ENCODE measurements around the gene PCDH12.

The PCDH12 gene

DNA sequence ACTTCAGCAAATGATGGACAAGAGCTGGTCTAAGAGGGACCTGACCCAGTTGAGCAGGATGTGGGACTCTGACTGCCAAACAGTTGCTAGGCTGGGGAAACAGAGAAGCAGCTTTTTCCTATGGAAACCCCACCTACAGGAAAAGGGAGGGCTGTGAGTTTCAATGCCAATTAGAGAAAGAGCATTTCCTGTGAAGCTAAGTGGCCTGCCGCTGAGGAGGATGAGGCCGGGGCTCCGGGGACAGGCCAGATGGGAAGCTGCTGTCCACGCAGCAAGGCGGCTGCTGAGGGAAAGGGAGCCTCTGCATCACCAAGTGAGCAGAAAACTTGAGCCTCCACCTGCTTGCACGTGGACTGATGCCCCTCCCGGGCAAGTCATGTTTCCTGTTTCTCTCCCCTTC lies at the start of gene PCDH12:
PCDH12 (minus strand) TSS at position 90 of the 400 bp plus-strand sequence. CDS start 351 bp downstream, outside the sequence.
- DNase-seq (ENCODE audit: low spot score) (no peak), FAIRE-seq (no peak)

DNA sequence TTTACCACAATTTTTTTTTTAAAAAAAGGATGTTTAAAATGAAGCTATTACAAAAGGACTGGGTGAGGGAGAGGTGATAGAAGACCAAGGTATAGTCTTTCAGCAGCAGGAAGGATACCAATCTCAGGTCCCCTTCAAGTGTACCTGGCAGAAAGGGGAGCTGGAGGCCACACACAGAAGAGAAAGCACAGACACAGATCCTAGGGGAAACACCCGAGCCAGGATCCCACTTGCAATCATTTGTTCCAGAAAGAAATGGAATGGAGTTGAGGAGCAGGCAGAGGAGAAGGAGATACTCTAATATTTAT lies 49.2 kb upstream of the PCDH12 start:
- no peak for FAIRE-seq

DNA sequence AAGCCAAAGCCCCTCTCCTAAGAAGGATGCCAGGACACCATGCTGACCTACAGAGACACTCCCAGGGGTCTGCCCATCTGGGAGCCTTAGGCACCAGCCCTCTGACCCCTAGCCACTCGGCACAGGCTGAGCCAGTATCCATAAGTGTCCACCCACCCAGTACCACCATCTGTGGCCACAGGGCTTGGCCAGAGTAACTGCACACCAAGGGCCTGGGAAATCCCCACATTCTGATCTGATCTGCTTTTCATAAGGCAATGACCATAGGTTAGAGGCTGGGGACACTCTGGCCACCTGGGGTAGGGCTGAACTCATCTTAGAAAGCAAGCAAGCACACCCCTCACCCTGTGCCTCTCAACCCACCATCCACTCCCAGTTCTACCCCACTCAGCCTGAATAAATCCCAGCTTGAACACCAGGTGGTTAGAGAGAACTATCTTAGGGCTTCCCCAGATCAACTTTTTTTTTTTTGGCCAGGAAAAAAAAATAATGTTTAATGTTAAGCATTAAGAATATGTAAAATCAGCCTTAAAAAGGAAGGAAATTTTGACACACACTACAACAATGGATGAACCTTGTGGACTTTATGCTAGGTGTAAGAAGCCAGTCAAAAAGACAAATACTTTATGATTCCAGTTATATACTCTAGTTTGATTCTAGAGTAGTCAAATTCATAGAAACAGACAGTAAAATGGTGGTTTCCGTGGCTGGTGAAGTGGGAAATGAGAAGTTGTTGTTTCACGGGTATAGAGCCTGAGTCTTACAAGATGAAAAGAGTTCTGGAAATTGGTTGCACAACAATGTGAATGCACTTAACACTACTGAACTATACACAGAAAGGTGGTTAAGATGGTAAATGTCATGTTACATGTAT lies 48.6 kb upstream of the PCDH12 start:
- DNase-seq (ENCODE audit: low spot score) (no peak), FAIRE-seq (no peak)

More for the DNA sequence above, 49.2 kb upstream of the PCDH12 start:
- DNase-seq (ENCODE audit: low spot score), result no peak

DNA sequence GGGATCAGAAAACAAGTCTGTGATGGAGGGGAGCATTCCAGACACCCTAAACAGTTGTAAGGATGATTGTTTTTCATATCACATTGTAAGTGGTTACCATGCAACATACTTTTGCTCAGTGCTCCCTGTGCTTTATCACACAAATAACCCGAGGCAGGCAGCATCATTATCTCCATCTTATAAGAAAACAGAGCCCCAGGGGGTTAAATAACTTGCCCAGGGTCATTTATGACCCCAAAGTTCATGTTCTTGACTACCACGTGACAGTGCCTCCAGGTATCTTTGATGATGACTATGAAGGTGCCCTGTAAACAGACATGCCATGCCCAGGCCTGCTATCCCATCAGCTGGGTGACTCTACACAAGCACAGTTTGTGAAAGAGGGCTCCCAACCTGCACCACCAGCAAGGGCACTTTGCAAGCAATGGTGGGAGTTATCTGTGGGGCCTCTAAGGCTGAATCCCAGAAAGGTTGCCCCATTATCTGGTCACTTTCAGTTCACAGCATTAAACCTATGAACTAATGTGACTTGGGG lies 45.3 kb upstream of the PCDH12 start:
- no peak for DNase-seq (ENCODE audit: low spot score)
- FAIRE-seq, result no peak

DNA sequence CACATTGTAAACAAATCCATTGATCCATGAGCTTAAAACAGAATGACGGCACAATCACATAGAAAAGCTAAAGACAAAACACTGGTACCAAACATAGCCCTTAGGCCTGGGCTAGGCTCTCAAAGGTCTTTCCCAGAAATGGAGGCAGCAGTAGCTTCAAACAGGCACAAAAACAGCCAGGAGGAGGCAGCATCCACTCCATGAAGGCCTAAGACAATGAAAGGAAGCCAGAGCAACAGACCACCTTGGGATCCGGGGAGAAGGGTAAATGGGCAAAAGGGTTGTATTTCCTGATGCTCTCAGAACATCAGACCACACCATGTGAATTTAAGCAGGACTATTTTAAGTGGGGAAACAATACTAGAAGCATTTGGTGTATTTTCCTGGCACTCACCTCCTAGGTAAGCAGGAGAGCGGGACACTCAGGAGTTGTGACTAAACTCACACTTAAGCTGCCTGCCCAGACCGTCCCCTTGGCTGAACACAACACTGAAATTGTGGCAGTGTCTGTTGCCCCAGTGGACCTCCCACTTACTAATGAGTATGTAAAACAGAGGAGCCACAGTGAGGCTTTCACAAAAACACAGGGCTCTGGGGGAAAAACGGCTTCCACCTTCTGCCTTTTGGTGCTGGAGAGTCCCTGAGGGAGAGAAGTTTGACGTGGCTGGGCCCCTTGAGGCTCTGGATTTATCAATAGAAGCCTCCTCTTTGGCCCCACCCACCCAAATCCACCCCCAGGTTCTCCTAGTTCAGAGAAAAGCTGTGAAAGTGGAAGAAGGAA lies 42.9 kb upstream of the PCDH12 start:
- no peak for FAIRE-seq
- no peak for DNase-seq (ENCODE audit: low spot score)

DNA sequence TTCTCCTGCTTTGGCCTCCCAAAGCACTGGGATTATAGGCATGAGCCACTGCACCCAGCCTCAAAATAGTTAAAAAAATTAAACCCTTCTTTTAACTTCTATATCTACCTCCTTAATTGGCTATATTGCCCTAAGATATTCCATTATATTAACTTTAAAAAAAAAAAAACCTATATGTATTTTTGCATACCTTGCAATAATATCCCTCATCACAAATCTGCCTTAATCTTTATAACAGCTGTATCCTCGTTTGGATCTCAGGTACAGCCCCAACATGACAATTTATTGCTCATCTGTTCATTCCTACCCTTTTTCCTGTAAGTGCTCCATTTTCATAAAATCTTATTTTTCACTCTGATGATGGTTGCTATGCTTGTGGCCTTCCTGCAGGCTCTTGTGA lies 42.2 kb upstream of the PCDH12 start:
- DNase-seq (ENCODE audit: low spot score) (no peak), FAIRE-seq (no peak)

DNA sequence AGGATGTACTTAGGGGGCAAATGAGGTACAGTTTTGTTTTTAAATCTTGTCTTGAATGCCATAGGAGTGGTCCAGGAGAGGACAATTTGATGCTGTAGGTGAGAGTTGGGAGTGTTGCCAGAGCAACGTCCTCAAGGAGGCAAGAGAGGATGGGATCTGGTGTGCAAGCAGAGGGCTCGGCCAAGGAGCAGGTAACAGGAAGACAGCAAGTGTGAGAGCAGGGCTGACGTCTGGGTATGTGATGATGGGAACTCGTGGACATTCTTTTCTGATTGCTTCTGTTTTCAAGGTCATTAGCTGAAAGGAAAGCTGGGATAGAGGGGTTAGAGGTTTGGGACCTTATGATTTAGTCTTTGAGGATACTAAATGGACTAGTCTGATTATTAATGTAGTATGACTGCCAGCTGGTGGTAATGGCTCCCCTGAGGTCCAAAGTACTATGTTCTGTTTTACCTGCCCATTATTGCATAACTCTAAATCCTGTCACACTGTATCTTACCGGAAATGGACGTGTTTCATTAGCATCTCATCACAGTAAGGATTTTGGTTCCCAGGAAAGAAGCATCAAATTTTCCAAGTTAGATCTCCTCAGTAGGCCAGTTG lies 39.5 kb upstream of the PCDH12 start:
- FAIRE-seq, result no peak
- no peak for DNase-seq (ENCODE audit: low spot score)

- DNase-seq (ENCODE audit: low spot score) (no peak), FAIRE-seq (no peak)
These were observed 37.7 kb upstream of the PCDH12 start for GRCh38 chr5:141995656-141996055.

- DNase-seq (ENCODE audit: low spot score), result no peak
- no peak for FAIRE-seq
These were observed 36.6 kb upstream of the PCDH12 start for GRCh38 chr5:141994511-141995136.

GRCh38 chr5:141992349-141992963 lies 34.5 kb upstream of the PCDH12 start:
- FAIRE-seq (no peak), DNase-seq (ENCODE audit: low spot score) (peak; percentile 17)

DNA sequence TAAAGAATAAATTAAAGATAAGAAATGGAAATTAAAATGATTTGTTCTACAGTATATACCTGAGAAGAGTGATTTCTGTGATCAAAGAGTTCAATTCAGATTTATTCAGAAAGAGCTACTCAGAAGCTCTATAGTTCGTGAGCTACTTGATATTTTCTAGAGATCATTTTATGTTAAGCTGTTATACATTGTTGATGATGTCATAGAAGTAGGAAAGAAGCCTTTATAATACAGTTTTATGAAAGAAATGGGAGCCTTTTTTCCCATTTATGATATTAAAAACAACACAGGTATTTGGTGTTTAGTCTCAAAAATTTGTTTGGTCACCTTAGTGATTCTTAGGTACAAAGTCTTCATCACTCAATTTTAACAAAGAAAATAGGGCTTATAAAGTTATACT lies 31.7 kb upstream of the PCDH12 start:
- DNase-seq (ENCODE audit: low spot score), result no peak
- FAIRE-seq, result no peak

- FAIRE-seq (no peak), DNase-seq (ENCODE audit: low spot score) (no peak)
These were observed 28.1 kb upstream of the PCDH12 start for GRCh38 chr5:141986072-141986471.

DNA sequence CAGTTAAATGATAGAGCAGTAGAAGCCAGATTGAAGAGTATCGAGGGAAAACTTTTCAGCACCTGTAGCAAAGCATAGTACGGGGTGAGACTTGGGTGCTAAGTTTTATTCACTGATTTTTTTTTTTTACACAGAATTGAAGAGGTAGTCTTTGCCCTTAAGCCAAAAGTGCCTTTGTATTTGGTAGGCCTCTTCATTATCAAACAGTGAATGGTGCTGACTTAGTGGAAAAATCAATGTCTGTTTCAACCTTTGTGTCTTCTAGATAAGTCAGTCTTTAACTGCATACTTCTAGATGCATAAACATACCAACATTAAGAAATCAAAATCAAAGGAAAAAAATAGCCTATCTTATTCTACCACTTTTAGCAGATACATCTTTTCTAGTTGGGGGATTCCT lies 24.6 kb upstream of the PCDH12 start:
- FAIRE-seq (no peak), DNase-seq (ENCODE audit: low spot score) (no peak)

DNA sequence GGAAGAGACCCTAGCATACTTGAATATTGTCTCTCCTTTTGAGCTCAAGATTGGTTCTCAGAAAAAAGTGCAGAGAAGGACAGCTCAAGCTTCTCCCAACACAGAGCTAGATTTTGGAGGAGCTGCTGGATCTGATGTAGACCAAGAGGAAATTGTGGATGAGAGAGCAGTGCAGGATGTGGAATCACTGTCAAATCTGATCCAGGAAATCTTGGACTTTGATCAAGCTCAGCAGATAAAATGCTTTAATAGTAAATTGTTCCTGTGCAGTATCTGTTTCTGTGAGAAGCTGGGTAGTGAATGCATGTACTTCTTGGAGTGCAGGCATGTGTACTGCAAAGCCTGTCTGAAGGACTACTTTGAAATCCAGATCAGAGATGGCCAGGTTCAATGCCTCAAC lies 20.4 kb upstream of the PCDH12 start:
- FAIRE-seq, result no peak
- no peak for DNase-seq (ENCODE audit: low spot score)

- DNase-seq (ENCODE audit: low spot score) (no peak), FAIRE-seq (no peak)
These were observed 18.2 kb upstream of the PCDH12 start for GRCh38 chr5:141976176-141976575.

DNA sequence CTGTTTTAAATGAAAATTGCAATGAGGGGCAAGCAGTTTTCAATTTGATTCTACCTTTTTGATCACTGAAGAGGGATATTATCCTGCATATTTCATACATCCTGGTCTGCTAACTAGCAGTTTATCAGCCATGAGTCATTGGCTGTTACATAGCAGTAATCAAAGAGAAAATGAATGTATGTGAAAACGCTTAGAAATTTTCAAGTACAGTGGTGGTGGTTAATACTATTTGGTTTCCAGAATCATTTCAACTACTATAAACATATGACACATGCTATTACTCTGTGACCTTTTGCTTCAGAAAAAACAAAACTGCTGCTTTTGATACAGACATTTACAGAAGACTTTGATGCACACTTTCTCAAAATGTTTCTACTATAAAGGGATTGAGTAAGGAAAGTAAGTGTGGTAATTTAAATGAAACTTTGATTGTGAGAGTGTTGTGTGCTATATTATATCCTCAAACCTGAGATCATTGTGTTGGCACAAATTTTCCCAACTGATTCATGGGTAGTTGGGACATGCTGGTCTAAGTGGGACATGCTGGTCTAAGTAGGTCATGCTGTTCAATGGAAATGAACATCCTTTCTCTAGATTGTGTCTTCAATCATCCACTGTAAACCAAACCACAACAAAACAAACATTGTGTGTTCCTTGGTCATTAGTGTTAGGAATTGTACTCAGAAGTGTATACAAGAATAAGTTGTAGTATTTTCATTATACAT lies 16.0 kb upstream of the PCDH12 start:
- no peak for FAIRE-seq
- no peak for DNase-seq (ENCODE audit: low spot score)

DNA sequence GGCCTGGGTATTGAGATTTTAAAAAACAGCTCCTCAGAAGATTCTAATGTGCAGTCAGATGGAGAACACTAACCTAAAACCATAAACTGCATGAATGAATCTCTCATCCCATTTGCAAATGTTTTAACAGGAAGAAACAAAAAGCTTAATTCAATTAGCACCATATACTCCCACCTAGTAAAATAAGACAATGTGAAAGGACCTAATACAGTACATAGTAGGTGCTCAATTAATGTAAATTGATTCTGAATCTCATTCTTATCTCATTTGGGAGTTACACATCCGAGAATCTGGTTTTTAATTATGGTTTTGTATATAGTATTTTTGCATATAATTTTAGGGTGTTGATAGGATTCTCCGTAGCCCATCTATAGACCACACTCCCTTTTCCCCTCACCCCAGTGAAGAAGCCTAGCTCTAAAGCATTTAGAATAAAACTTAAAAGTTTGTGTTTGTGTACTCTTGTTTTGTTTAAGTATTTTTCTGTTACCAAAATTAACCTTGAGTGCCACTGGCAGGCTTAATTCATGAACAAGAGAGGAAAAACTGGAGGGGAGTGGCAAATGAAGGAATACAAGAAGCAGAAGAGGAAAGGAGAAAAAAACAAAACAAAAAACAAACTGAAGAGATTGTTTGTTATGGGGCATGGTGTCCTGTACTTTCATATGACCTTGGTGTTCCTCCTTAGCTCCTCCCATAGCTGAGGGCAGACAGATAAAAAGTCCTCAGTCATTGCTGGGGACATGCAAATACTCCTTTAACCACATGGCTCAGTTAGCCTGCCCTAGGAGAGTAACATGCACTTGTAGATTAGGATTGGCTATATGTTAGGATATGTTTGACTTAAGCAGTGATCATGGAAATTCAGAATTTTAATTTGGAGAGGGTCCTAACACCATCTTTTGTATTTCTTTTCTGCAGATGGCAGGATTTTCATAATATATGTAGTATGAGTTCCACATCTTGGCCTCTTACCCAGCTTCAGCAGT lies 12.1 kb upstream of the PCDH12 start:
- DNase-seq (ENCODE audit: low spot score), result no peak
- FAIRE-seq, result no peak

- peak; percentile 94 for DNase-seq (ENCODE audit: low spot score)
- FAIRE-seq, result no peak
These were observed 11.1 kb upstream of the PCDH12 start, which contains the start of gene RNF14 for GRCh38 chr5:141968914-141969608. Gene RNF14, plus strand, starts transcription at chr5:141969105. Its CDS starts 4,484 bp downstream, at chr5:141973589.

DNA sequence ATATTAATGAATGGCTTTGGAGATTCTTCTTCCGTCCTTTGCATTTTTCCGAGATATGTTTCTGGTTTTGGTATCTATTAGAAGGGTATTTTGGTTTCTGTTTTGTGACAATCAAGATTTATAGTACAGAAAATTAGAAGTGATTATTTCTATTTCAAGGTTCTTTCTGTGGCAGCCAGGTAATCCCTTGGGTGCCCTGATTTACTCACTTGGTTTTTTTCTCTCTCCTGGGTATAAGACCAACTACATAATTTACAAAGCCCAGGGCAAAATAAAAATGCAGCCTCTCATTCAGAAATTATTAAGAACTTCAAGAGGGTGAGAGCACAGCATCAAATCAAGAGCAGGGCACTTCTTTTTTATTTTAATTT lies 8.9 kb upstream of the PCDH12 start:
- FAIRE-seq (no peak), DNase-seq (ENCODE audit: low spot score) (no peak)
